CD14-positive monocyte (primary cell): ENCODE results near the gene NLE1. TPM values are rescaled to one million over a fixed set of nuclear protein-coding genes. Genes with fewer than 3 reads are reported as not detected.

ENCODE experiments used
- DNase-seq, 3 donors: peaks; one replicate each; pipeline ENCODE4 v3.0.0-alpha.2; 2011 to 2022
- H2AFZ ChIP-seq: 2 replicates; pipeline ENCODE4 v1.6.0; 2012; ENCODE audit warnings: mild to moderate bottlenecking, low read depth, low read length, inconsistent platforms; ENCODE audit not compliant: insufficient read depth, poor library complexity, severe bottlenecking
- H3K27ac ChIP-seq, 2 donors: 1 replicate in 1 of 2; 2 replicates in 1 of 2; pipeline ENCODE4 v1.5.1; 2012 to 2013; ENCODE audit warnings: low read length in 2 of 2, control low read depth in 1 of 2, inconsistent platforms in 1 of 2, low read depth in 1 of 2, mild to moderate bottlenecking in 1 of 2
- H3K27me3 ChIP-seq, 2 donors: one replicate each; pipeline versions ENCODE4 v1.6.0 to v1.6.1; 2011 to 2013; ENCODE audit warnings: low read length in 2 of 2; ENCODE audit not compliant: control insufficient read depth in 2 of 2, insufficient read depth in 2 of 2
- H3K36me3 ChIP-seq, 2 donors: replicated peaks in 1 of 2; 1 replicate in 1 of 2; 2 replicates in 1 of 2; pipeline versions ENCODE4 v1.5.1 to v1.6.1; 2012 to 2013; ENCODE audit warnings: low read length in 2 of 2, control low read depth in 1 of 2, inconsistent platforms in 1 of 2, mild to moderate bottlenecking in 1 of 2; ENCODE audit not compliant: insufficient read depth in 2 of 2, control insufficient read depth in 1 of 2
- H3K4me1 ChIP-seq, 2 donors: 1 replicate in 1 of 2; 2 replicates in 1 of 2; pipeline versions ENCODE4 v1.5.1 to v1.6.1; 2012 to 2013; ENCODE audit warnings: low read length in 2 of 2, control low read depth in 1 of 2, inconsistent platforms in 1 of 2, mild to moderate bottlenecking in 1 of 2, moderate library complexity in 1 of 2; ENCODE audit not compliant: insufficient read depth in 2 of 2, control insufficient read depth in 1 of 2
- H3K4me2 ChIP-seq: replicated peaks from 2 replicates; pipeline ENCODE3; 2012; ENCODE audit warnings: low read length, moderate library complexity, mild to moderate bottlenecking; ENCODE audit not compliant: poor library complexity, severe bottlenecking; ENCODE audit errors: extremely low read depth
- H3K4me3 ChIP-seq, 3 experiments: fragments of 200-600 bp in 1 of 3; sonication (generic) in 1 of 3; replicated peaks in 1 of 3; 1 replicate in 2 of 3; 2 replicates in 1 of 3; pipeline ENCODE4 v1.5.1; 2011 to 2013; ENCODE audit warnings: low read length in 3 of 3, mild to moderate bottlenecking in 3 of 3, control low read depth in 2 of 3, low read depth in 2 of 3, inconsistent platforms in 1 of 3, moderate library complexity in 1 of 3
- H3K79me2 ChIP-seq: 2 replicates; pipeline ENCODE4 v1.6.0; 2012; ENCODE audit warnings: mild to moderate bottlenecking, control low read depth, inconsistent platforms, low read length, moderate library complexity; ENCODE audit not compliant: insufficient read depth
- H3K9ac ChIP-seq: 2 replicates; pipeline ENCODE4 v1.6.0; 2017; ENCODE audit warnings: low read length, mild to moderate bottlenecking; ENCODE audit not compliant: insufficient read depth, poor library complexity, severe bottlenecking
- H3K9me3 ChIP-seq, 2 donors: replicated peaks in 1 of 2; 1 replicate in 1 of 2; 2 replicates in 1 of 2; pipeline versions ENCODE4 v1.5.1 to v1.6.1; 2012 to 2013; ENCODE audit warnings: low read length in 2 of 2, control low read depth in 1 of 2; ENCODE audit not compliant: control insufficient read depth in 1 of 2, insufficient read depth in 1 of 2
- H4K20me1 ChIP-seq: 2 replicates; pipeline ENCODE4 v1.6.0; 2012; ENCODE audit warnings: mild to moderate bottlenecking, low read length, control low read depth, moderate library complexity; ENCODE audit not compliant: insufficient read depth
- H3K27ac Mint-ChIP-seq, 7 donors: one replicate each; pipeline ENCODE4 v1.8.0; 2020; ENCODE audit warnings: mild to moderate bottlenecking in 7 of 7, mixed read lengths in 7 of 7, moderate library complexity in 6 of 7, inconsistent platforms in 2 of 7
- H3K27me3 Mint-ChIP-seq, 3 donors: one replicate each; pipeline ENCODE4 v1.8.0; 2021 to 2022; ENCODE audit warnings: low read depth in 3 of 3, mild to moderate bottlenecking in 3 of 3, mixed read lengths in 3 of 3, moderate library complexity in 3 of 3, inconsistent platforms in 1 of 3
- H3K36me3 Mint-ChIP-seq, 2 donors: one replicate each; pipeline ENCODE4 v1.8.0; 2020; ENCODE audit warnings: mixed read lengths in 2 of 2, inconsistent platforms in 1 of 2, mild to moderate bottlenecking in 1 of 2
- H3K4me1 Mint-ChIP-seq: one replicate; pipeline ENCODE4 v1.8.0; 2020; ENCODE audit warnings: mild to moderate bottlenecking, mixed read lengths
- H3K4me3 Mint-ChIP-seq, 2 donors: one replicate each; pipeline ENCODE4 v1.8.0; 2020; ENCODE audit warnings: mild to moderate bottlenecking in 2 of 2, mixed read lengths in 2 of 2, moderate library complexity in 1 of 2
- H3K9me3 Mint-ChIP-seq, 7 donors: one replicate each; pipeline ENCODE4 v1.8.0; 2020 to 2022; ENCODE audit warnings: mixed read lengths in 7 of 7, mild to moderate bottlenecking in 6 of 7, moderate library complexity in 6 of 7, inconsistent platforms in 2 of 7
- WGBS: methylation state at CpG from one replicate; pipeline ENCODE4 v1.1.5; 2013; ENCODE audit warnings: missing lambda C conversion rate; ENCODE audit not compliant: insufficient coverage; 5-methylcytosine and 5-hydroxymethylcytosine counted together
- intact Hi-C, 2 donors: fragments of 100-400 bp; cut with micrococcal nuclease; formaldehyde crosslinking; loops; one replicate each; pipeline versions ENCODE4 v1.15.0 to v1.15.1; 2023
- polyA plus RNA-seq, 3 donors: library from polyadenylated mRNA; depleted of rRNA in 1 of 3; unstranded in 2 of 3; stranded (reverse) in 1 of 3; fragments of 300-500 nt in 2 of 3; fragments of >200 nt in 1 of 3; fragmentation: Illumina TruSeq in 2 of 3; gene quantifications; 1 replicate in 2 of 3; 2 replicates in 1 of 3; pipeline ENCODE4 v1.2.3, GENCODE V29; 2012 to 2021
- TF ChIP-seq, protein P1 (sequence below): fragments of 200-600 bp; IDR thresholded peaks from one replicate; pipeline ENCODE4 v1.8.0; 2022; ENCODE audit warnings: antibody characterized with exemption, mild to moderate bottlenecking

Gene NLE1
- polyA plus RNA-seq, 3 donors = 1.6 to 3.6 (median 2.2) TPM

DNA sequence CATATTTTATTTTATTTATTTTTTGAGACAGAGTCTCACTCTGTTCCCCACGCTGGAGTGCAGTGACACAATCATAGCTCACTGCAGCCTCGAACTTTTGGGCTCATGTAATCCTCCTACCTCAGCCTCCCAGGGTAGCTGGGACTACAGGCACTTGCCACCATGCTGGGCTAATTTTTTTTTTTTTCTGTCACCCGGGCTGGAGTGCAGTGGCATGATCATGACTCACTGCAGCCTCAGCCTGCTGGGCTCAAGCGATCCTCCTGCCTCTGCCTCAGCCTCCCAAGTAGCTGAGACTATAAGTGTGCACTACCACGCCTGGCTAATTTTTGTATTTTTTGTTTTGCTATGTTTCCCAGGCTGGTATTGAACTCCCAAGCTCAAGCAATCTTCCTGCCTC lies 22.6 kb upstream of the NLE1 start:
- H3K4me3 Mint-ChIP-seq = no peak overlapping the region
- H3K4me2 ChIP-seq = no peak overlapping the region
- WGBS = 82% methylated on average over 5 of the region's 5 CpGs

GRCh38 chr17:35163886-35164285 lies 21.8 kb upstream of the NLE1 start:
- H4K20me1 ChIP-seq = no peaks in the 10 kb centered on the region
- no CpG with 5 or more reads among the region's 7 CpGs for WGBS
- Mint-ChIP-seq H3K27ac (no peak overlapping the region), H3K4me1 (peaks cover 13% of the 10 kb centered on the region), H3K36me3 (no peaks in the 10 kb centered on the region), H3K27me3 (peaks cover 5 to 7% (median 5%) of the 10 kb centered on the region in 3 donors), H3K4me3 (no peak overlapping the region), H3K9me3 (peaks cover 0 to 2% (median 0%) of the 10 kb centered on the region in 7 donors)
- no peaks in the 10 kb centered on the region for H3K27me3 ChIP-seq
- H3K4me2 ChIP-seq = no peak overlapping the region
- no peaks in the 10 kb centered on the region for H3K9me3 ChIP-seq
- H3K4me3 ChIP-seq = no peak overlapping the region
- TF ChIP-seq, protein P1, sequence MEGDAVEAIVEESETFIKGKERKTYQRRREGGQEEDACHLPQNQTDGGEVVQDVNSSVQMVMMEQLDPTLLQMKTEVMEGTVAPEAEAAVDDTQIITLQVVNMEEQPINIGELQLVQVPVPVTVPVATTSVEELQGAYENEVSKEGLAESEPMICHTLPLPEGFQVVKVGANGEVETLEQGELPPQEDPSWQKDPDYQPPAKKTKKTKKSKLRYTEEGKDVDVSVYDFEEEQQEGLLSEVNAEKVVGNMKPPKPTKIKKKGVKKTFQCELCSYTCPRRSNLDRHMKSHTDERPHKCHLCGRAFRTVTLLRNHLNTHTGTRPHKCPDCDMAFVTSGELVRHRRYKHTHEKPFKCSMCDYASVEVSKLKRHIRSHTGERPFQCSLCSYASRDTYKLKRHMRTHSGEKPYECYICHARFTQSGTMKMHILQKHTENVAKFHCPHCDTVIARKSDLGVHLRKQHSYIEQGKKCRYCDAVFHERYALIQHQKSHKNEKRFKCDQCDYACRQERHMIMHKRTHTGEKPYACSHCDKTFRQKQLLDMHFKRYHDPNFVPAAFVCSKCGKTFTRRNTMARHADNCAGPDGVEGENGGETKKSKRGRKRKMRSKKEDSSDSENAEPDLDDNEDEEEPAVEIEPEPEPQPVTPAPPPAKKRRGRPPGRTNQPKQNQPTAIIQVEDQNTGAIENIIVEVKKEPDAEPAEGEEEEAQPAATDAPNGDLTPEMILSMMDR = no peak
- DNase-seq = no peak
- H3K36me3 ChIP-seq = no peaks in the 10 kb centered on the region
- intact Hi-C loops = loop anchor here in 1 of 2 donors (10.0 kb wide), 1 partner anchor 581 kb away; no protein-coding TSS in a partner anchor
- peaks cover 4 to 8% of the 10 kb centered on the region in 2 donors for H3K4me1 ChIP-seq
- no peaks in the 10 kb centered on the region for H3K79me2 ChIP-seq
- no peak overlapping the region for H2AFZ ChIP-seq
- H3K9ac ChIP-seq = no peak overlapping the region
- H3K27ac ChIP-seq = no peak overlapping the region

More for the DNA sequence above, 22.6 kb upstream of the NLE1 start:
- Histone ChIP-seq H2AFZ (no peak overlapping the region), H3K36me3 (no peaks in the 10 kb centered on the region), H3K4me1 (peaks cover 4 to 8% of the 10 kb centered on the region in 2 donors), H3K79me2 (no peaks in the 10 kb centered on the region), H4K20me1 (no peaks in the 10 kb centered on the region), H3K27ac (no peak overlapping the region), H3K27me3 (no peaks in the 10 kb centered on the region), H3K4me3 (no peak overlapping the region), H3K9ac (no peak overlapping the region), H3K9me3 (no peaks in the 10 kb centered on the region)
- intact Hi-C loops = loop anchor here in 1 of 2 donors (10.0 kb wide), 1 partner anchor 580 kb away; no protein-coding TSS in a partner anchor
- Mint-ChIP-seq H3K27me3 (peaks cover 5 to 7% (median 6%) of the 10 kb centered on the region in 3 donors), H3K9me3 (peaks cover 0 to 2% (median 0%) of the 10 kb centered on the region in 7 donors), H3K4me1 (peaks cover 13% of the 10 kb centered on the region), H3K27ac (no peak overlapping the region), H3K36me3 (no peaks in the 10 kb centered on the region)
- TF ChIP-seq, protein P1 = no peak
- no peak for DNase-seq
